B cell (primary cell): ENCODE results near the gene SLC13A4. TPM values are rescaled to one million over a fixed set of nuclear protein-coding genes. Genes with fewer than 3 reads are reported as not detected.
"Not testable (repeated sequence)": the region's sequence is repeated elsewhere in the genome, so short reads cannot be mapped to it uniquely, and the experiment has no call there.

ENCODE experiments used
- ATAC-seq: fragments of 200-7000 bp; cut with Tn5 transposase; one replicate; pipeline ENCODE4 v1.10.0; 2021; ENCODE audit warnings: low read depth, mild to moderate bottlenecking, moderate number of reproducible peaks, moderate library complexity
- CTCF ChIA-PET: fragments of 350-600 bp; sonication (Branson Sonifier 250); formaldehyde crosslinking; loops from one replicate; lab custom pipeline; 2021; ENCODE audit warnings: antibody characterized with exemption, inconsistent platforms; lab: Charles Lee
- POLR2A ChIA-PET: fragments of 350-600 bp; sonication (Branson Sonifier 250); formaldehyde crosslinking; loops from one replicate; lab custom pipeline; 2021; ENCODE audit warnings: antibody characterized with exemption; lab: Charles Lee
- DNase-seq: peaks from one replicate; pipeline ENCODE4 v3.0.0; 2013
- H2AFZ ChIP-seq: 2 replicates; pipeline ENCODE4 v1.6.1; 2012; ENCODE audit warnings: mild to moderate bottlenecking, low read depth, low read length; ENCODE audit not compliant: insufficient read depth, poor library complexity, severe bottlenecking
- H3K27ac ChIP-seq, 2 donors: 1 replicate in 1 of 2; 2 replicates in 1 of 2; pipeline ENCODE4 v1.5.1; 2012 to 2013; ENCODE audit warnings: low read length in 2 of 2, mild to moderate bottlenecking in 2 of 2, moderate library complexity in 1 of 2
- H3K27me3 ChIP-seq, 4 experiments: fragments of 200-600 bp in 1 of 4; sonication (generic) in 1 of 4; replicated peaks in 1 of 4; 1 replicate in 2 of 4; 2 replicates in 2 of 4; pipeline versions ENCODE4 v1.6.1 to v1.7.0; 2013 to 2016; ENCODE audit warnings: low read length in 3 of 4, mild to moderate bottlenecking in 2 of 4, mixed read lengths in 1 of 4, moderate library complexity in 1 of 4; ENCODE audit not compliant: insufficient read depth in 4 of 4, control insufficient read depth in 3 of 4; ENCODE audit errors: control extremely low read depth in 1 of 4
- H3K36me3 ChIP-seq, 2 experiments: replicated peaks in 1 of 2; 1 replicate in 1 of 2; 2 replicates in 1 of 2; pipeline versions ENCODE4 v1.6.1 to v1.7.1; 2013; ENCODE audit warnings: low read length in 1 of 2; ENCODE audit not compliant: insufficient read depth in 2 of 2, control insufficient read depth in 1 of 2; ENCODE audit errors: control extremely low read depth in 1 of 2, extremely low read depth in 1 of 2
- H3K4me1 ChIP-seq, 2 donors: fragments of 200-600 bp in 1 of 2; sonication (generic) in 1 of 2; 1 replicate in 1 of 2; 2 replicates in 1 of 2; pipeline versions ENCODE4 v1.5.1 to v1.6.1; 2013 to 2017; ENCODE audit warnings: low read length in 2 of 2; ENCODE audit not compliant: control insufficient read depth in 2 of 2, insufficient read depth in 2 of 2
- H3K4me2 ChIP-seq: replicated peaks from 2 replicates; pipeline ENCODE3; 2012; ENCODE audit warnings: mild to moderate bottlenecking, low read depth, low read length; ENCODE audit not compliant: poor library complexity, severe bottlenecking
- H3K4me3 ChIP-seq, 5 experiments: fragments of 200-600 bp in 1 of 5; sonication (generic) in 1 of 5; 1 replicate in 3 of 5; 2 replicates in 2 of 5; pipeline versions ENCODE4 v1.5.1 to v1.7.0; 2011 to 2016; ENCODE audit warnings: low read length in 4 of 5, mild to moderate bottlenecking in 4 of 5, low read depth in 2 of 5, control low read depth in 1 of 5, moderate library complexity in 1 of 5; ENCODE audit not compliant: insufficient read depth in 1 of 5; ENCODE audit errors: control extremely low read depth in 1 of 5, extremely low read depth in 1 of 5
- H3K79me2 ChIP-seq: fragments of 200-600 bp; sonication (generic); one replicate; pipeline ENCODE4 v1.6.0; 2016; ENCODE audit warnings: low read length; ENCODE audit not compliant: control insufficient read depth, insufficient read depth
- H3K9ac ChIP-seq: fragments of 200-600 bp; sonication (generic); 2 replicates; pipeline ENCODE4 v1.6.1; 2017; ENCODE audit warnings: mild to moderate bottlenecking, low read length, moderate library complexity
- H3K9me3 ChIP-seq, 3 donors: one replicate each; pipeline versions ENCODE4 v1.6.1 to v1.7.1; 2013; ENCODE audit warnings: low read length in 2 of 3; ENCODE audit not compliant: control insufficient read depth in 2 of 3, insufficient read depth in 1 of 3; ENCODE audit errors: control extremely low read depth in 1 of 3
- H4K20me1 ChIP-seq: 2 replicates; pipeline ENCODE4 v1.6.0; 2012; ENCODE audit warnings: mild to moderate bottlenecking, low read length; ENCODE audit not compliant: insufficient read depth, control insufficient read depth, poor library complexity, severe bottlenecking
- H3K27ac Mint-ChIP-seq: one replicate; pipeline ENCODE4 v1.8.0; 2021; ENCODE audit warnings: mixed read lengths
- H3K27me3 Mint-ChIP-seq: one replicate; pipeline ENCODE4 v1.8.0; 2021; ENCODE audit warnings: mixed read lengths
- H3K4me1 Mint-ChIP-seq: one replicate; pipeline ENCODE4 v1.8.0; 2021; ENCODE audit warnings: mixed read lengths
- H3K4me3 Mint-ChIP-seq: one replicate; pipeline ENCODE4 v1.8.0; 2021; ENCODE audit warnings: mixed read lengths
- H3K9me3 Mint-ChIP-seq: one replicate; pipeline ENCODE4 v1.8.0; 2022; ENCODE audit warnings: mixed read lengths; ENCODE audit not compliant: insufficient read depth
- CTCF ChIP-seq: fragments of 200-600 bp; IDR thresholded peaks from one replicate; pipeline ENCODE4 v1.8.0; 2022; ENCODE audit warnings: antibody characterized with exemption, mild to moderate bottlenecking
- EZH2 ChIP-seq: IDR thresholded peaks from 2 replicates; pipeline ENCODE4 v1.6.1; 2012; ENCODE audit warnings: borderline replicate concordance, low read depth, mild to moderate bottlenecking, moderate library complexity, low read length; ENCODE audit not compliant: insufficient read depth, poor library complexity, severe bottlenecking
- WGBS: methylation state at CpG from one replicate; pipeline ENCODE4 v1.1.5; 2013; ENCODE audit warnings: missing lambda C conversion rate; ENCODE audit not compliant: insufficient coverage; 5-methylcytosine and 5-hydroxymethylcytosine counted together
- intact Hi-C: fragments of 100-400 bp; cut with micrococcal nuclease; formaldehyde crosslinking; loops from one replicate; pipeline ENCODE4 v1.10.0; 2022
- polyA plus RNA-seq: library from polyadenylated mRNA; depleted of rRNA; stranded (reverse); fragments of >200 nt; gene quantifications from 2 replicates; pipeline ENCODE4 v1.2.3, GENCODE V29; 2012
- total RNA-seq, 2 donors: library from RNA; stranded (reverse); fragments of 120-200 nt in 1 of 2; gene quantifications; 1 replicate in 1 of 2; 2 replicates in 1 of 2; pipeline versions ENCODE4 v1.2.3 to v1.2.4, GENCODE V29; 2013 to 2022

Gene SLC13A4
- total and polyA plus RNA-seq, 2 donors (not counting 1 experiment from before 2014, with no cell fraction given), result not detected

- ATAC-seq (no peak), DNase-seq (no peak)
- WGBS, result no CpG with 5 or more reads among the region's 1 CpG
- Histone ChIP-seq H3K4me3 (no peak overlapping the region), H3K9ac (no peak overlapping the region), H3K27me3 (no peaks in the 10 kb centered on the region), H2AFZ (no peak overlapping the region), H3K4me2 (no peak overlapping the region), H3K4me1 (peaks cover 4 to 13% of the 10 kb centered on the region in 2 donors), H3K9me3 (no peaks in the 10 kb centered on the region), H3K79me2 (peaks cover 57% of the 10 kb centered on the region), H3K36me3 (peaks cover 3 to 27% of the 10 kb centered on the region in 2 experiments), H4K20me1 (peaks cover 33% of the 10 kb centered on the region), H3K27ac (no peak overlapping the region)
- TF ChIP-seq CTCF (no peak), EZH2 (no peak)
- POLR2A ChIA-PET, result no interaction called here
- Mint-ChIP-seq H3K4me3 (no peak overlapping the region), H3K27ac (no peak overlapping the region), H3K27me3 (no peaks in the 10 kb centered on the region), H3K4me1 (peaks cover 34% of the 10 kb centered on the region), H3K9me3 (no peaks in the 10 kb centered on the region)
- intact Hi-C loops, result no loop called here
- CTCF ChIA-PET, result interaction anchor here (1.9 kb wide), 1 partner anchor 11 kb away, joined by 4 read pairs; no protein-coding TSS in a partner anchor
Observed at GRCh38 chr7:135670179-135670578, 57.8 kb downstream of the SLC13A4 start.

GRCh38 chr7:135669774-135670173 lies 58.2 kb downstream of the SLC13A4 start:
- Histone ChIP-seq H3K27me3 (no peaks in the 10 kb centered on the region), H3K9me3 (no peaks in the 10 kb centered on the region), H3K4me1 (peaks cover 4 to 13% of the 10 kb centered on the region in 2 donors), H3K27ac (no peak overlapping the region), H3K36me3 (peaks cover 3 to 23% of the 10 kb centered on the region in 2 experiments), H3K79me2 (peaks cover 57% of the 10 kb centered on the region), H3K4me2 (no peak overlapping the region), H4K20me1 (peaks cover 33% of the 10 kb centered on the region), H3K4me3 (no peak overlapping the region), H3K9ac (no peak overlapping the region), H2AFZ (no peak overlapping the region)
- Mint-ChIP-seq H3K27me3 (no peaks in the 10 kb centered on the region), H3K4me3 (no peak overlapping the region), H3K9me3 (no peaks in the 10 kb centered on the region), H3K27ac (no peak overlapping the region), H3K4me1 (peaks cover 34% of the 10 kb centered on the region)
- POLR2A ChIA-PET, result no interaction called here
- CTCF ChIA-PET, result interaction anchor here (1.9 kb wide), 1 partner anchor 12 kb away, joined by 4 read pairs; no protein-coding TSS in a partner anchor
- 83% methylated on average over 1 of the region's 1 CpG for WGBS
- intact Hi-C loops, result no loop called here
- TF ChIP-seq CTCF (no peak), EZH2 (no peak)
- ATAC-seq (no peak), DNase-seq (no peak)

GRCh38 chr7:135668852-135669395 lies 59.1 kb downstream of the SLC13A4 start:
- peaks cover 38% of the 10 kb centered on the region for H3K4me1 Mint-ChIP-seq
- H3K27ac Mint-ChIP-seq, CTCF ChIA-PET, H3K27me3 Mint-ChIP-seq, H2AFZ ChIP-seq, H3K27ac ChIP-seq, H3K9me3 ChIP-seq, H3K27me3 ChIP-seq, DNase-seq, POLR2A ChIA-PET, H3K4me3 ChIP-seq, H3K4me3 Mint-ChIP-seq, H3K9ac ChIP-seq, ATAC-seq, intact Hi-C loops, H3K4me2 ChIP-seq, H3K9me3 Mint-ChIP-seq: not testable (repeated sequence)
- Histone ChIP-seq H3K79me2 (peaks cover 63% of the 10 kb centered on the region), H3K36me3 (peaks cover 3 to 14% of the 10 kb centered on the region in 2 experiments), H4K20me1 (peaks cover 33% of the 10 kb centered on the region), H3K4me1 (peaks cover 4 to 13% of the 10 kb centered on the region in 2 donors)
- WGBS, result 75% methylated on average over 2 of the region's 6 CpGs
